ENCODE measurements around the gene P2RY10. TPM values are rescaled to one million over a fixed set of nuclear protein-coding genes. Genes with fewer than 3 reads are reported as not detected.
"Not testable (repeated sequence)": the region's sequence is repeated elsewhere in the genome, so short reads cannot be mapped to it uniquely, and the experiment has no call there.

Gene P2RY10
- total RNA-seq, 1 experiment from 2014 or later = not detected

GRCh38 chrX:78997870-78998558 is 52.8 kb downstream of the P2RY10 start:
- no peak overlapping the region for H3K27ac ChIP-seq (ENCODE audit: low read length)
- no peaks in the 10 kb centered on the region for H3K36me3 ChIP-seq (ENCODE audit: low read depth, low read length)
- H3K4me2 ChIP-seq (ENCODE audit: low read length) = no peak overlapping the region
- H3K4me3 ChIP-seq (ENCODE audit: low read length) = no peak overlapping the region
- H4K20me1 ChIP-seq (ENCODE audit: low read length) = no peaks in the 10 kb centered on the region
- no peaks in the 10 kb centered on the region for H3K4me1 ChIP-seq (ENCODE audit: insufficient read depth, low read length)
- intact Hi-C loops (cut with micrococcal nuclease) = no loop called here
- ATAC-seq (no peak), DNase-seq (no peak)
- no peaks in the 10 kb centered on the region for H3K79me2 ChIP-seq (ENCODE audit: low read length)
- no TSS peak for BruUV-seq (replicated peaks)
- no peaks in the 10 kb centered on the region for H3K9me3 ChIP-seq (ENCODE audit: low read length)
- H3K27me3 ChIP-seq (ENCODE audit: low read length) = no peaks in the 10 kb centered on the region
- no peaks in the 10 kb centered on the region for H3K9me2 ChIP-seq (replicated peaks; ENCODE audit: low read length)
- no peak overlapping the region for H3K9ac ChIP-seq (ENCODE audit: low read length)
- no peak overlapping the region for H2AFZ ChIP-seq (ENCODE audit: low read length)
- CTCF ChIA-PET = no interaction called here
- no peaks in the 10 kb centered on the region for H3F3A ChIP-seq (ENCODE audit: low read length, unreplicated experiment)
- POLR2A ChIA-PET (ENCODE audit: unreplicated experiment) = no interaction called here
- TF ChIP-seq, protein P1, sequence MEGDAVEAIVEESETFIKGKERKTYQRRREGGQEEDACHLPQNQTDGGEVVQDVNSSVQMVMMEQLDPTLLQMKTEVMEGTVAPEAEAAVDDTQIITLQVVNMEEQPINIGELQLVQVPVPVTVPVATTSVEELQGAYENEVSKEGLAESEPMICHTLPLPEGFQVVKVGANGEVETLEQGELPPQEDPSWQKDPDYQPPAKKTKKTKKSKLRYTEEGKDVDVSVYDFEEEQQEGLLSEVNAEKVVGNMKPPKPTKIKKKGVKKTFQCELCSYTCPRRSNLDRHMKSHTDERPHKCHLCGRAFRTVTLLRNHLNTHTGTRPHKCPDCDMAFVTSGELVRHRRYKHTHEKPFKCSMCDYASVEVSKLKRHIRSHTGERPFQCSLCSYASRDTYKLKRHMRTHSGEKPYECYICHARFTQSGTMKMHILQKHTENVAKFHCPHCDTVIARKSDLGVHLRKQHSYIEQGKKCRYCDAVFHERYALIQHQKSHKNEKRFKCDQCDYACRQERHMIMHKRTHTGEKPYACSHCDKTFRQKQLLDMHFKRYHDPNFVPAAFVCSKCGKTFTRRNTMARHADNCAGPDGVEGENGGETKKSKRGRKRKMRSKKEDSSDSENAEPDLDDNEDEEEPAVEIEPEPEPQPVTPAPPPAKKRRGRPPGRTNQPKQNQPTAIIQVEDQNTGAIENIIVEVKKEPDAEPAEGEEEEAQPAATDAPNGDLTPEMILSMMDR (conservative IDR thresholded peaks at IDR 0.05; ENCODE audit: low read depth, low read length) = no peak
- TF ChIP-seq EZH2 (IDR thresholded peaks at IDR 0.05; ENCODE audit: low read length, unreplicated experiment) = no peak
- no peak for TF ChIP-seq EZH2phosphoT487 (IDR thresholded peaks at IDR 0.05; ENCODE audit: borderline replicate concordance, low read length)

DNA sequence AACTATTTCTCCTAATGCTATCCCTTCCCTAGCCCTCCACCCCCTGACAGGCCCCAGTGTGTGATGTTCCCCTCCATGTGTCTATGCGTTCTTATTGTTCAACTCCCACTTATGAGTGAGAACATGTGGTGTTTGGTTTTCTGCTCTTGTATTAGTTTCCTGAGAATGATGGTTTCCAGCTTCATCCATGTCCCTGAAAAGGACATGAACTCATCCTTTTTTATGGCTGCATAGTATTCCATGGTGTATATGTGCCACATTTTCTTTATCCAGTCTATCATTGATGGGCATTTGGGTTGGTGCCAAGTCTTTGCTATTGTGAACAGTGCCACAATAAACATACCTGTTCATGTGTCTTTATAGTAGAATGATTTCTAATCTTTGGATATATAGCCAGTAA is 62.3 kb downstream of the P2RY10 start:
- H3K27ac ChIP-seq (ENCODE audit: low read length); H3K9me3 ChIP-seq (ENCODE audit: low read length); BruUV-seq (replicated peaks); H3K4me3 ChIP-seq (ENCODE audit: low read length); intact Hi-C loops (cut with micrococcal nuclease); DNase-seq; H3K9ac ChIP-seq (ENCODE audit: low read length); H3K27me3 ChIP-seq (ENCODE audit: low read length); H2AFZ ChIP-seq (ENCODE audit: low read length); H3K9me2 ChIP-seq (replicated peaks; ENCODE audit: low read length); H3F3A ChIP-seq (ENCODE audit: low read length, unreplicated experiment); H3K4me1 ChIP-seq (ENCODE audit: insufficient read depth, low read length); H3K79me2 ChIP-seq (ENCODE audit: low read length); ATAC-seq; CTCF ChIA-PET; H3K36me3 ChIP-seq (ENCODE audit: low read depth, low read length); H3K4me2 ChIP-seq (ENCODE audit: low read length); POLR2A ChIA-PET (ENCODE audit: unreplicated experiment); H4K20me1 ChIP-seq (ENCODE audit: low read length): not testable (repeated sequence)

Small RNAs within 50 kb of the gene (microRNA-seq; reads per million reads assigned to microRNA genes)
- not detected for gene MIR4328 (ENCODE audit: unreplicated experiment)

Other genes with a start within 250 kb of the P2RY10 start
- 1.9 TPM in 1 of 2 replicates, not detected in the other for gene LPAR4, start 197.7 kb upstream of the P2RY10 start, total RNA-seq (2014; rRNA removed)
- gene GPR174, start 199.3 kb downstream of the P2RY10 start, total RNA-seq (2014; rRNA removed) = not detected in 2 replicates